ENCODE measurements around the gene CTXN2.

CTXN2 gene

DNA sequence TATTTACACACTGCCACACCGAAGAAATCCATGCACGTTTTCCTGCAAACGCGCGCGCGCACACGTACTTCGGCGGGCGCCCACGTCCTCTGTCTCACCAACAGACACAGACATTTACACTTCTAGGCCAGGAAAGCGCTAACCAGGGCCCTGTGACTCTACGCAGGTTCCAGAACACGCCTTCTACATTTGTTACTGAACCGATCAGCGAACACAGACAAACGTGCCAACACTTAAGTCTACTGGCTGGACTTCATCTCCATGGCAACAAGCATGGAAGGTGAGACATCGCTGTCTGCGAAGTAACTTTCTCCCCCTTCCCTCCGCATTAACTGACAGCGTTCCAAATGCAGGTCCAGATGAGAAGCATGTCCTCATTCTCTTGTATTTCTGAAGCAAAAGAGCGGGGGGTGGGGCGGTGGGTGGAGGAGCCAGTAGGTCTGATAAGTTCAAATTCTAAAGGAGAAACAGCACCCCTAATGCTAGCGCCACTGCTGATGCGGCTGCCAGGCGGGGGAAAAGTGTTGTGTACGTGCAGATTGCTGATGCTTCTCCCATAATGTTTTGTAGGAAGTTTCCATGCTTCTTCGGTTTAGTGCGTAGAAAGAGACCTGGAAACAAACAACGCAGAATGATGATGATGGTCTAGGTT is at the start of gene CTXN2:
Gene CTXN2, plus strand, starts transcription at position 92 of the 652 bp plus-strand sequence. CDS start 9,636 bp downstream, outside the sequence.
- DNase-seq, result no peak

DNA sequence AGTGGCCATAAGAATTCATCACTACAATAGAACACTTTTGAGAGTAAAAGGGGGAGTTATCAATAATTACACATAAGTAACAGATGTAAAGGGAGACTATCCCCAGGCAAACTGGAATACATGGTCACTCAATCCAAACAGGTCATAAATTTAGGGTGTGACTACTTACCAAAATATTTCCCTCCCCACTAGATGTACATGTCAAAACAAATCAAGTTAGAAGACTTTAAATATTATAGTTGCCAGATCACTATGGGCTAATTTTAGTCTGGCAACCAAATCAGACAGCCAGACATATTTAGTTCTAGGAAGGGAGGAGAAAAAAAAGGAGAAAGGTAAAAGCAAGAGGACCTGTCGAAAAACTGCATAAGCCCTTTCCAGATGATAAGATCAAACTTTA is 47.6 kb upstream of the CTXN2 start:
- no peak for DNase-seq

DNA sequence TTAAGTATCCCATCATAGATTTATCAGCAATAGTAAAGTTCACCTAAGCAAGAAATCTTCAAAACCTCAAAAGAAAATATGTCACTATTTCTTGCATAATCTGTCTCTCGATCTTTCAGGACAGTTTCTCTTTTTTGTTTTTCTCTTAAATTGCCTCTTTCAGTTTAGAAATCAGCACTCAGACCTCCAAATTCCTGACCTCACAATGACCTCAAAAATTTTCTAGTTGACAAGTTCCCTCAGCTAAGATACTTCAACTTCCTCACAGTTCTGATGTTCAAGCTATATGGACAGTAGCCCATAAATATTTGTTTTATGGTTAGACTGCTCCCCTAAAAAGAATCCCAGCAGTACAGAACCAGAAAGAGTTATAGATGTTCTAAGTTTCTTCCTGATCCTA is 46.6 kb upstream of the CTXN2 start:
- no peak for DNase-seq

DNA sequence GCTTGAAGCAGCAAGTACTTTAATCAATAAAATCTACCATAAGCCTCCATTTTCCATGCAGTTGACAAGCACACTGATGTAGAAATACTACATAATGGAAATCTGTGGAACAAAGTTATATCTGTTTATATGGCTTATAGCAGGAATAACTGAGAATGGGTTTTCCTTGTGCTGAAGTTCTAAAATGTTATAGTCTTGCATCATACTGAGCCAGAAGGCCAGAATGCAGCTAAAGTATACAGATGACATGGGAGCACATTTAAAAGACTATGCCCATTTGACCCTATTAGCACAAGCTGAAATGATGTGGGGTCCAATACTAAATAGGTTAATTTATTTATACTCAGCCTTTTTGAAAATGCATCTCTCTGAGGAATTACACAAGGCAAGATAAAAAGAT is 45.5 kb upstream of the CTXN2 start:
- DNase-seq, result no peak

DNA sequence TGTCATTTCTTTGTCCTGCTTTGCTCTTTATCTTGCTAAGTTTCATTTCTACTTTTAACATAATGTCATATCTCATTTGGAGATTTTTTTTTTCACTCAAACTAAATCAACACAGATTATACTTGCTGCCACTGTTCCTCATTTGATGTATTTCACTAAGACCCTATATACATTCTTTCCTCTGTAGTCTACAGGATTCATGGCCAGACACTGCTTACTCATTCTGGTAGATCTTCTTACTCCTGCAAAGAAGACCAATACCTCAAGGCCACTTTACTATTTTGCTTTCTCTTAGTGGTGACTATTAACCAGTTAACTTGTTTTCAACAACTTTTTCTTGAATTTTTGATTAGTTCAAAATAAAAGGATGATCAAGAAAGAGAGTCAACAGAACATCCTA is 44.1 kb upstream of the CTXN2 start:
- no peak for DNase-seq

DNA sequence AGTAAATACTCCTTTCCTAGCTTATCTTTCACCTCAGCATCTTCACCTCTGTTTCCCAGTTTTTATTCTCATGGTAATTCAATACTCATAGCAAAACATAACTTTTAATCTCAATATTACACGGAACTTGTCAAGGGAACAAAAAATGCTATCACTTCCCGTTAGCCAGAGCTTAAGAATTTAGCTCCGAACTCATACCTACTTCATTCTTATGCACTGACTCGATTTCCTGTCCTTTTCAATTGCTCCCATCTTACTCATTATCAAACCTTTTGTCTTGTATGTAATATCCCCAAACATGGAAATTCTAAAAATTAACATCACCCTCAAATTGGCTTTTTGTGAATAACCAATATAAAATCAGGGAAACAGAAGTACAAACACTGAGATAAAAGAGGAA is 41.6 kb upstream of the CTXN2 start:
- DNase-seq, result no peak

DNA sequence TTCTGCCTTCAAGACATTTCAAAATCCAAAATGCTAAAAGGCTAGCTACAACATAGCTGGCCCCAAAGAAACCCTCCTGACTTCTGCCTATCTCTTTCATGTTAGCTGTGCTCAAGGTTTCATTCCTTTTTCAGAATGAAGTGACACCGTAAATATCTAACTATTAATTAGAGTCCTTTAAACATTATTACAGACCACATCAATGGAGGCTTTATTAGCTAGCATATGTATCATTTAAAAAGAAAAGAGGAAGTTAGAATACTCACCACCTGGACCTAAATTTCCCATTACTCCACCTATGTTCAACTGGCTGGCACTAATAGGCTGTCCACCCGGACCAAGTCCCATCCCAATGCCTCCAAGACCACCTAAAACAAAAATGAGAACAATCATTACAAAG is 37.9 kb upstream of the CTXN2 start:
- DNase-seq, result no peak

DNA sequence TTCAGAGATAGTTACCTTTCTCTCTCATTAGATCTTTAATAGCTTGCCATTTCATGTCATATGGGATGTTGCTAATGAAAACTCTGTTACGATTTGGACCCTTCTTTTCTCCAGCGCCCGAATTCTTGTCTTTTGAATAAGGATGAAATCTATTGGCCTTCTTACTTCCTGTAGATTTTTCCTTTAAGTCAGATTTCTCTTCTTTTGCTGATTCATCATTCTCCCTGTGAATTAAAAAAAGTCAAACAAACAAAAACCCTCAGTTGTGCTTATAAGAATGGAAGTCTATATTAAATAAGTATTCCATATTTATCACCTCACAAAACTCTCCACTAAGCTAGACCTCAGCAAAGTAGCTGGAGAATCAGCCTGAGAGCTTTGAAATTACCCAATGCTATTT is 22.8 kb upstream of the CTXN2 start:
- no peak for DNase-seq

DNA sequence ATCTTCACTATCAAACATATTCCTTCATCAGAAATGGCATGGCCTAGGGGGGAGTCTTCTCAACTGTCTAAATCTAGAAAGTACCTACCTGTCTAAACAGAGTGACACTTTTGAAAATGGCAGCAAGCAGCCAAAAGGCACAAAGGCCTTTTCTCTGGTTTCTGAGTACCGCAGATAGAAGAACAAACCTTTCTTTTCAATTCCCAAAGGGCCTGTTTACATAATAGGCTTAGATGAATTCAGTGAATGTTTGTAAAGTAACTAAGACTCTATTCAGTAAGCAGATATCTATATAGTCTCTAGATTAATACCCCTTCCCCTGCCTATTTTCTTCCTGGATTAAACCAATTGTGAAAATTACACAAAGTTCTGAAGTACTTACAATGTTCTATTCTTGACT is 20.5 kb upstream of the CTXN2 start:
- DNase-seq, result no peak

DNA sequence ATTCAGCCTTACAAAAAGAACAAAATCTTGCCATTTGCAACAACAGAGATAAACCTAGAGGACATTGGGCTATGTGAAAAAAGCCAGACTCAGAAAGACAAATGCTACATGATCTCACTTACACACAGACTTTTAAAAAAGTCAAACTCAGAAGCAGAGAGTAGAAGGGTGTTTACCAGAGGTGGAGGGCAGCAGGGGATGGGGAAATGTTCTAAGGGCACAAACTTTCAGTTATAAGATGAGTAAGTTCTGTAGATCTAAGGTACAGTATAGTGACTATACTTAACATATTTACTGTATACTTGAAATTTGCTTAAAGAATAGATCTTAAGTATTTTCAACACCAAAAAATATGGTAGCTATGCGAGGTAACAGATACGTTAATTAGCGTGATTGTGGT is 16.3 kb upstream of the CTXN2 start:
- DNase-seq, result no peak

DNA sequence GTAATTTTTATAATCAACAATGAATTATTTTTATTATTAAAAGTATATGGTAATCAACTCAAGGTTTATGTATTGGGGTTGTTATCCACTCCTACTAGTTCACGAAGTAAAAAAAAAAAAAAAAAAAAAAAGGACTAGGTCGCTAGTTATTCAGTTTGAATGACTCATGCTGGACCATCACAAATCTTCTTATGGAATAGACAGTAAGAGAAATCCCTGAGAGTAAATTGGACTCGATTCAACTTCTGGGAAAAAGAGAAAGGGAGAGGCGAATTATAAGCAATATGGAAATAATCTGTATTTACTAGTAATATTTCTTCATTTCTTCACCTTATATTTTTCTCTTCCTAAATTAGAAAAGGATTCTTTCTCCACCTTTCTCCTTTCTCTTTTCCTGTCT is 15.4 kb upstream of the CTXN2 start:
- no peak for DNase-seq

DNA sequence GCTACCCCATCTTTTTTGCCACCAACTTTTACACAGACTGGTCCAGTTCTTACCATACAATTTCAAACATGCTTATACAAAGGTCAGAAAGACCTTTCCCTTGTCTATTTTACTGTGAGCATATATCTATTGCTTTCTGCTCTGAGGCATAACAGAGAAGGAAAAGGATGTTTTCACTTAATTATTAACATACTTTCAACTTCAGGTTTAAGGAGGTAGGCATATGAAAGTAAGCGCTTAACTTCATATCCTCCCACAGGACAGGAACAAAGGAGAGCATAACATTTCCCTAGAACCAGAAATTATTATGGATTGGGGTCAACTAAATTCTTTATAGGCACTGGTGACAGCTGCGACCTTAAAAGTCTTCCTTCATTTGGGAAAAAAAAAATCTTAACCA is 14.5 kb upstream of the CTXN2 start:
- no peak for DNase-seq

DNA sequence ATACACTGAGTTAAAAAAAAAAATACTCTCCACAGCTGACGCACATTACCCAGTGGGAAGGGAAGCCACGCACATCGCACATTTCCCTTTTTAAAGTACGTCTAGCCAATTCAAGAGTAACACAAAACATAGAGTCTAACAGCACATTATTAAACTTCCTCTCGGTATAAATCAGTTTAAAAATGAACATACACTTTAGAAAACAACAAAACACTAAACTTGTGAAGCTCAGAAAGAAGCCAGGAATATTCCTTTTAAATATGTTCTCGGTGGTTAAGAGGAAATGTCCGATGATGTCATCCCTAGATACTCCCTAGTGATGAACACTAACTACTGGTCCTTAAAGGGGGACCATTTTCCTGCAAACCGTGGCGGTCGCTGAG is 14.1 kb upstream of the CTXN2 start:
- DNase-seq, result no peak

DNA sequence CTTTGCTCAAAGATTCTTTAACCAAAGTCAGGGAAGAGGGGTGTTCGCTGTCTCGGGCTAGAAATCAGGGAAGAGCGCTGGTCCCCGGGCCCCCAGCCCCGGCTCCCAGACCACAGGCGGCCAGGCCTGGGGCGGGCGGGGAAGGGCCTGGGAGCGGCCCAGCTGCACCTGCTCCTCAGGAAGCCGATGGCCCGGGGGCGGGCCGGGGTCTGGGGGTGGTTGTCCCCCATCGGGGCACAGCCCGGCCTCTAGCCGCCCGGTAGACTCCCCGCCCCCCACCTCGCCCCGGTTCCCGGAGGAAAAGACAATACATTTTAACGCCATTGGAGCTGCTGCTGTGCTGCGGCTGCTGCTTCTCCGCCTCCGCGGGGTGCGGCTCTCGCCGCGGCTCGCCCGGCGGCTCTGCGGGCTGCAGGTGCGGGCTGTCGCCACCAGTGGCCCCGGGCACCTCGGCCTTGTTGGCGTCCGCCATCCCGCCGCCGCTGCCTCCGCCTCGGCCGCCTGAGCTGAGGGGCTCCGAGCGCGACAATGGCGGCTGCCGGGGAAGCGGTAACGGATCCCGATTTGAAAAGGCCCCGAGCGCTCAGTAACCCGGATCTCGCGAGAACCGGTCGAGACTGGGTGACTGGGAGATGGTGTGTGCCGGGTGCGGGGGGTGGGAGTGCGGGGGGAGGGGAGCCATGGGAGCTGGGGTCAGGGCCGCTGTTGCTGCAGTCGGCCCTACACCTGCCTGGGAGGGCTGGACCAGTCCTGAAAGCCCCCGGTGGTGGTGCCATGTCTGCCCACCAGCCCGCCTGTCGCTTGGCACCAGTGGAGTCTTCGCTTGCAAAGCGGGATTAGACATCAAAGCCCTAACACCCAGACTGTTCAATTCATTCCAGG is 13.5 kb upstream of the CTXN2 start, which contains the start of gene MYEF2:
Gene MYEF2, minus strand, starts transcription at position 530 of the 882 bp plus-strand sequence. Its CDS starts 58 bp downstream, at position 472.
- DNase-seq, result peak; percentile 85

DNA sequence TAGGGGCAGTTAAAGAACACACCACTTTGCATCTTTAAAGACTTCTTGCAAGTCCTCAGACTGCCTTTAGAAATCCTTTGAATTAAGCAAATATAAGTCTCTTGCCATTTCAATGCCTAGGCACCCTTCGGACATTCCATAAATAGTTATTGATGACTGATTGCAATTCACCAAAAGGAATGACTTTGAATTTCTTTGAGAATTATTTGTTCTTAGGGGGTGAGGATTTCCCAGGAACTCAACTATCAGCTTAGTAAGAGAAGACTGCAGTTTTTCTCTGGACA is 12.9 kb upstream of the CTXN2 start:
- no peak for DNase-seq

DNA sequence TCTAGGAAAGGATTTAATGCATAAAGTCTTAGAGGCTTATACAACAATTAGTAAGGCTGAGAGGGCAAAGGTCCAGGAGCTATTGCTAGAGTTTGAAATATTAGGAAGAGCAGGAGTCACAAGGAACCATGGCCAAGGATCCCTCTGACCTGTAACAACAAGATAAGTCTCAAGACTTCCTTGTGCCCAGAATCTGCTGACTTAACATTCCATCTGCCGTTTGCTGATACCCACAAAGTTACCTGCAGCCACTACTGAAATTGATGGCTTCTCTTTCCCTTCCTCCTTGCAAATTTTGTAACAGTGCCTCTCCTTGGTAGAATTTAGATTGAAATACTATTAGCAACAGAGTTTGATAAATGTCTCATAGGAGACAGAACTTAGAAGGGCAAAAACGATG is 8.7 kb upstream of the CTXN2 start:
- DNase-seq, result no peak

DNA sequence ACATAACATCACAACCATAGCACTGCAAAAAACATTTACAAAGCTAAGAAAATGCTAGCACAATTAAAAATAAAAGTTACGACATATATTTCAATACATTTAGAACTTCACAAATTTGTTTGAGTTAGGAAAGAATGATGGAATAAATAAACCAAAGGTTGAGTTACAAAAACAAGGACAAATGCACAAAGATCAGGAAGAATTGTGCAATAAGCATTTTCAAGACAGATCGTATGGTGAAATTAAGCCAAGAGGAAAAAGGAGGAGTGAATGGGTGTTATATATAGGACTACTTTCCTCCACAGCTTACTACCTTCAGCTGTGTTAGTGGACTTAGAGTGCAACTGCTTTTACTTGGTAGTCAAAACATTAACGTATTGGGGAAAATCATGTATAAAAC is 5.9 kb upstream of the CTXN2 start:
- no peak for DNase-seq

DNA sequence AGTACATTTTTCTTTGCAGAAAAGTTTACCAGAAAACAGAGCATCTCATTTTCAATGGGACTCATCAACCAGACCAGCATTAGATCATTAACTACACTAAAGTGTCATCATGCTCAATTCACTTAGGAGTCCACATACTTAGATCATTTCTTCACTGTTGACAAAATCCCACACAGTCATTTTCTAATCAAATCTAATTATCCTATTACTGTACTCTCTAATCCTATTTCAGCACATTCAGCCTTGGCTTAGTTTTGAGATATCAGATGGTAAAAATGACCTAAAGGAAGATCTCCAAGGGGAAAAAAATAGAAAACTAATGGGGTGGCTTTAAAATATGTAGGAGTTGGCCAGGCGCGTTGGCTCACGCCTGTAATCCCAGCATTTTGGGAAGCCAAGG is 5.2 kb upstream of the CTXN2 start:
- DNase-seq, result no peak

DNA sequence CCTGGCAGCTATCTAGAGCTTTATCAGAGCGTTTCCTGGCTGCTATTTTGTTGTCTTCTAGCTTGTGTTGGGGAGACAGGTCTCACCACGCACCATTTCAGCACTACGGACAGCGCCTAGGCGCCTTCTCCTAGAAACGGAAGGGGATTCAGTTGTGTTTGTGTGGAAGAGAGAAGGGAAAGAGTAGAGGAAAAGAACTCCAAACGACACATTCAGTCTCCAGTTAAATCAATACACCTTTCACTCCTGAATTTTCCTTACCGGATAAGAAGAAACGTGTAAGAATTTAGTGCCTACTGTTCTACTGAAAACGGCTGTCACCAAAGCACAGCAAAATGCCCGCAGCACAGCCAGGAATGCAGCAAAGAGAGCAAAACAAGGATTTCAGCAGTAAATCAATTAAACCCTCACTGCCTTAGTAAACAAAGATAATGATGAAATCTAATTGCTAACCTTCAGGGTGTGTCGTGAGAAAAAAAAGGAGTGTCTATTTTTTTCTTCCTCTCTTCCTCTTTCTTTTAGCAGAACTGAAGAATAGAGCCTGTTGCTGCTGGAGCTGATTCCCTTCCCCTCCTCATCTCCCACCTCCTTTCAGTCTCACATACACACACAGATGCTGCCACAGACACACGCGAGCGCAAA is 412 bp upstream of the CTXN2 start:
- DNase-seq, result peak; percentile 64

DNA sequence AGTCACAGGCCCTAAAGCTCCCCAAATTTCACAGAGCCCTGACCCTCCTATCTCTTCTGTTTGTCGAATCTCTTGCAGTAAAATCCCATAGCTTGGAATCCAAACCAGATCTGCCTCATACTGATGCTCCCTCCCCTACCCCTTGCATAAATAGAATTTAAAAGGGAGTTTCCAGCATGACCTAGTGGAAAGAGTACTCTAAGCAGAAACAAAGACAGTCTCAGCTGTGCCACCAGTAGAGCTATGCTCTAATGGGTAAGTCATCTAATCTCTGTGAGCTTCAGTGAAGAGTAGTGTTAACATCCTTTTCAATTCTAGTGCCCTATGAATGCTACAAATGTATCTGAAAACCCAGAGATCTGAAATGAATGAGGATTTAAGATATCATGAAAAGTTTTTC is 10.6 kb downstream of the CTXN2 start:
- no peak for DNase-seq

DNA sequence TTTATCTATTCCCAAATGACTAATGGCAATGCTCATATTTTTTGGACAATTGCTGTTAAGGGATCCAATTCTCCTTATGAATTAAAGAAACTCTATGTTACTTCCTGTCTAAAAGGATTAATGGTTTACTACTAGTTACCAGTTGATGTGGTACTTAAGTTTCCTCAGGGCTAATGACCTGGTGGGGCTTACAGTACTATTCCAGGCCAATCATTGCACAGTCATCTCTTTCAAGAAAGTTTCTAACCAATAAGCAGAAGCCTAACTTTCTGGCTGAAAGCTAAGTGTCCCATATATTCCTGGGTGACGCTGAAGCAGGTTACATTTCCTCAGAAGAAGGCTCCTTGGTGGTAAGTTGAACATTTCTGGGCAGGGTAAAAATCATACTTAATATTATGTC is 14.5 kb downstream of the CTXN2 start, which contains the start of gene SLC12A1:
Gene SLC12A1, plus strand, starts transcription at position 322 of the 400 bp plus-strand sequence. CDS start 1,418 bp downstream, outside the sequence.
- DNase-seq, result no peak

DNA sequence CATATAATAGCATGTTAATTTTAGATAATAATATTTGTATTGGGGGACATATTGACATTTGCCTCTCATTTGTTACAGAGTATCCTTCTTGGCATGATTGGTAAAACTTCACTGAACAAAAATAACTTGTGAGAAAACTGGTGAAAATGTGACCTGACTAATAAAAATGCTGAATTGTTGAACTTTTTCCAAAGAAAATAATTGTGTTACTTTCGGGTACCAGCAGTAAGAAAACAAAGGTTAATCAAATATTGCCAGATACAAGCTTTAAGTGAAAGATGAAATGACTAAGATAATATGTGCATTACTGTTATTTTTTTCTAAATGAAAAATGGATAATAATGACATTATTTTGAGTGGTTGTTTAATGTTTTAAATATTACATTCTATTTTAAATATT is 29.8 kb downstream of the CTXN2 start:
- no peak for DNase-seq

DNA sequence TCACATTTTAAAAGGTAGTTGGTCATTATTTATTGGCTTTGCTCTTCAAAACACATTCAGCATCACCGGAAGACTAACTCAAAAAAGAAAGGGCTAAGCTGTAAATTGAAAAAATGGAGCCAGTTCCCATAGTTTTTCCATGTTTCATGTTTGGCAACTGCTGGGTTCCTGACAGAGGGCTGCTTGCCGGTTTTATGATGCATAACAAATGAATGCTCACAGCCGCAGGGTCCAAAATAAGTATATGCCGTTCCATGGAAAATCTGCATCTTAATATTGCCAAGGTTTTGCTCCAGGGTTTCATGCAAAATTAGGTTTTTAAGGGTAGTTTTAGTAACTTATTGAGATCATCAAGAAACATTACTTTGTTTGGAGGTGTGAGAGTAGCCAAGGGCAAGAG is 30.4 kb downstream of the CTXN2 start:
- no peak for DNase-seq

DNA sequence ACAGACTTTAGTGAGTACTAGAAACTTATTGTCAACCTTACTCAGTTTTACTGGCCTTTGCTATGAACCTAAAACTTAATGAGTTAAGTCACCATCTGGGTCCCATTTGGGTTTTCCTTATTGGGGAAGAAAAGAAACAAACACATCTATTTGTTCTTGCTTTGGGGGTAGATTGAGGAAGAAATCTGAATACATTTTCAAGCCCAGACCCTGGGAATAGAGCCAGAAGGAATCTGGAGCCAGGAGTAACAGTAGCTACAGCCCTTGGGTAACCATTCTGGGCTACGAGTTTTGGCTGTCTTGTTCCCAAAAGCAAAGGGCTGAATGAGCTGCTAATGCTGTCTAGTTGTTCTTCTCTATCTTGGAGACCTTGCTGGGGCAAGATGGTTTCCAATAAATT is 31.2 kb downstream of the CTXN2 start:
- no peak for DNase-seq

Data from activated CD8-positive, alpha-beta memory T cell treated with anti-CD3 and anti-CD28 coated beads for 24 hours (primary cell).